Osteoblast (primary cell): Measurements from ENCODE around the gene SIPA1L3. TPM values are rescaled to one million over a fixed set of nuclear protein-coding genes. Genes with fewer than 3 reads are reported as not detected.

Source experiments
- DNase-seq: peaks from one replicate; pipeline ENCODE4 v3.0.0; 2011; ENCODE audit warnings: low spot score, mixed read lengths; ENCODE audit not compliant: insufficient read length; ENCODE audit errors: missing footprints
- H2AFZ ChIP-seq: 2 replicates; pipeline ENCODE4 v1.6.0; 2011; ENCODE audit warnings: mild to moderate bottlenecking, low read length
- H3K27ac ChIP-seq: 2 replicates; pipeline ENCODE4 v1.5.1; 2011; ENCODE audit warnings: mild to moderate bottlenecking, low read depth, low read length, moderate library complexity
- H3K27me3 ChIP-seq: 2 replicates; pipeline ENCODE4 v1.6.0; 2012; ENCODE audit warnings: mild to moderate bottlenecking, control low read depth, inconsistent platforms, low read length, moderate library complexity; ENCODE audit not compliant: insufficient read depth
- H3K36me3 ChIP-seq: 2 replicates; pipeline ENCODE4 v1.5.1; 2011; ENCODE audit warnings: mild to moderate bottlenecking, low read length, control low read depth, moderate library complexity; ENCODE audit not compliant: insufficient read depth
- H3K4me1 ChIP-seq: 2 replicates; pipeline ENCODE4 v1.5.1; 2011; ENCODE audit warnings: mild to moderate bottlenecking, low read length, control low read depth, moderate library complexity; ENCODE audit not compliant: insufficient read depth
- H3K4me2 ChIP-seq: 2 replicates; pipeline ENCODE4 v1.6.0; 2011; ENCODE audit warnings: mild to moderate bottlenecking, low read length; ENCODE audit not compliant: insufficient read depth
- H3K4me3 ChIP-seq: fragments of 200-600 bp; sonication (generic); 3 replicates; pipeline ENCODE4 v1.5.1; 2012; ENCODE audit warnings: mild to moderate bottlenecking, low read length, inconsistent platforms; ENCODE audit not compliant: insufficient read depth
- H3K79me2 ChIP-seq: 2 replicates; pipeline ENCODE4 v1.6.0; 2012; ENCODE audit warnings: mild to moderate bottlenecking, low read length, control low read depth, inconsistent platforms; ENCODE audit not compliant: insufficient read depth
- H3K9me3 ChIP-seq: 2 replicates; pipeline ENCODE4 v1.5.1; 2011; ENCODE audit warnings: low read depth, low read length, control low read depth
- H4K20me1 ChIP-seq: 2 replicates; pipeline ENCODE4 v1.6.0; 2012; ENCODE audit warnings: mild to moderate bottlenecking, low read length, control low read depth; ENCODE audit not compliant: insufficient read depth
- total RNA-seq: library from RNA; depleted of rRNA; stranded (reverse); fragments of >200 nt; gene quantifications from 2 replicates; pipeline ENCODE4 v1.2.3, GENCODE V29; 2012
- TF ChIP-seq, protein P1 (sequence below): IDR thresholded peaks from 2 replicates; pipeline ENCODE4 v1.5.1; 2011; ENCODE audit warnings: mild to moderate bottlenecking, low read depth, low read length, moderate library complexity; ENCODE audit errors: extremely low read depth

The SIPA1L3 gene
- total RNA-seq, 1 donor, result 17.4 TPM

DNA sequence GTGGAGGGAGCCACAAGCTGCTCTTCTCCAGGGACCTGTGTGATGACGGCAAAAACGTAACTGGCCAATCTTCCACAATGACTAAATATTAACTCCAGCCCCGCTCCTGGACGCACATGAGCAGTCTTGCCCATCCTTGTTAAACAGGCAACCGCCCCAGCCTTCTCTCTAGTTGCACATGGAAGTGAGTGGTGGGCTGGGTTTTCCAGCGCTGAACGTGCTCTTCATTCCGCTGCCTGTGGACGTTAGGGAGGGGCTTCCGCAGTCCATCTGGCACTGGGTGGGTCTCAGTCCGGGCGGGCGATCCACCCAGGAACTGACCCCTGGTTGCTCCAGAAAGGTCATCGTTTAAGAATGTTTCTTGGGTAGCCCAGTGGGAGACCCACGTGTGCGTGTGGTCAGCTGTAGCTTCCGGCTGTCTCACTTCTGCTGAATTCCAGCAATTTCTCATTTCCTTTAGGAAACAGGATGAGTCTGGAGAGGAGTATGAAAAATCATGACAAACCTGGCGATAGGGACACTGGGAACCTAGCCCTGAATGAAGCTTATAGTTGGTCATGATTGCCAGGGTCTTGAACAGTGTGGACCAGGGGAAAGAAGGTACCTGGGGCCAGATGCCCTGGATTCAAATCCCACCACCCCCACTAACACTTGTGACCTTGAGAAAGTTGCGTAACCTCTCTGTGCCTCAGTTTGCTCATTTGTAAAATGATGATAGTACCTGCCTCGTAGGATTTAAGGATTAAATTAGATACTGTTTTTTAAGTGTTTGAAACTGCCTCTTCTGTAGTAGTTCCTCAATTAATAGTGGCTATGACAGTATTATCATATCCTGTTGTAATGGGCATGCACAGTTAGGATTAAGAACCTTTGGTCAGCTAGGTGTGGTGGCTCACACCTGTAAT is 92.6 kb downstream of the SIPA1L3 start:
- H3K4me1 ChIP-seq, result peaks cover 48% of the 10 kb centered on the region
- no peaks in the 10 kb centered on the region for H3K9me3 ChIP-seq
- peaks cover 4% of the 10 kb centered on the region for H3K36me3 ChIP-seq
- TF ChIP-seq, protein P1, sequence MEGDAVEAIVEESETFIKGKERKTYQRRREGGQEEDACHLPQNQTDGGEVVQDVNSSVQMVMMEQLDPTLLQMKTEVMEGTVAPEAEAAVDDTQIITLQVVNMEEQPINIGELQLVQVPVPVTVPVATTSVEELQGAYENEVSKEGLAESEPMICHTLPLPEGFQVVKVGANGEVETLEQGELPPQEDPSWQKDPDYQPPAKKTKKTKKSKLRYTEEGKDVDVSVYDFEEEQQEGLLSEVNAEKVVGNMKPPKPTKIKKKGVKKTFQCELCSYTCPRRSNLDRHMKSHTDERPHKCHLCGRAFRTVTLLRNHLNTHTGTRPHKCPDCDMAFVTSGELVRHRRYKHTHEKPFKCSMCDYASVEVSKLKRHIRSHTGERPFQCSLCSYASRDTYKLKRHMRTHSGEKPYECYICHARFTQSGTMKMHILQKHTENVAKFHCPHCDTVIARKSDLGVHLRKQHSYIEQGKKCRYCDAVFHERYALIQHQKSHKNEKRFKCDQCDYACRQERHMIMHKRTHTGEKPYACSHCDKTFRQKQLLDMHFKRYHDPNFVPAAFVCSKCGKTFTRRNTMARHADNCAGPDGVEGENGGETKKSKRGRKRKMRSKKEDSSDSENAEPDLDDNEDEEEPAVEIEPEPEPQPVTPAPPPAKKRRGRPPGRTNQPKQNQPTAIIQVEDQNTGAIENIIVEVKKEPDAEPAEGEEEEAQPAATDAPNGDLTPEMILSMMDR, result no peak
- peaks cover 43% of the 10 kb centered on the region for H3K79me2 ChIP-seq
- H3K4me2 ChIP-seq, result peak overlapping the region; percentile 69
- H3K27ac ChIP-seq, result peak overlapping the region; percentile 100
- H3K4me3 ChIP-seq, result peak overlapping the region; percentile 18
- no peaks in the 10 kb centered on the region for H3K27me3 ChIP-seq
- DNase-seq, result peak; percentile 90
- H2AFZ ChIP-seq, result no peak overlapping the region
- H4K20me1 ChIP-seq, result no peaks in the 10 kb centered on the region

DNA sequence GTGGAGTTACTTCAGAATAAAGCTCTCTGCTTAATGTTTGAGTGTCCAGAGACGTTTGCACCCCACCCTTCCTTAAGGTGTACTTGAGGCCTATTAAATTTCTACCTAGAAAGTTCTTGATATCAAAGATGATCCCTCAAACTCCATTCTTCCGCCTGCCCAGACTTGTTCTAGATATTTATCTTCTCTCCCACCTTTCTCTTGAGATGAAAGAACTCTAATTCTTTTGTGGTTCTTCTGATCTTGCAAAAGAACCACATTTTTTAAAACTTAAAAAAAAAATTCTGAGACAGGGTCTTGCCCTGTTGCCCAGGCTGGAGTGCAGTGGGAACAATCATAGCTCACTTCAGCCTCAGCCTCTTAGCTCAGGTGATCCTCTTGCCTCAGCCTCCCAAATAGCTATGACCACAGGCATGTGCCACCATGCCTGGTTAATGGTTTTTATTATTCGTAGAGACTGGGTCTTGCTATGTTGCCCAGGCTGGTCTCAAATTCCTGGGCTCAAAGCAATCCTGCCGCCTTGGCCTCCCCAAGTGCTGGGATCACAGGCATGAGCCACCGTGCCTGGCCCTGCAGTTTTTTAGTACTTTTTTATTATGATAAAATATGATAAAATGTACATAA is 94.3 kb downstream of the SIPA1L3 start:
- Histone ChIP-seq H2AFZ (no peak overlapping the region), H3K79me2 (peaks cover 34% of the 10 kb centered on the region), H3K4me1 (peaks cover 62% of the 10 kb centered on the region), H3K9me3 (no peaks in the 10 kb centered on the region), H3K4me2 (no peak overlapping the region), H4K20me1 (no peaks in the 10 kb centered on the region), H3K27me3 (no peaks in the 10 kb centered on the region), H3K4me3 (no peak overlapping the region), H3K27ac (peak overlapping the region; percentile 77), H3K36me3 (no peaks in the 10 kb centered on the region)
- no peak for DNase-seq
- TF ChIP-seq, protein P1, result no peak

DNA sequence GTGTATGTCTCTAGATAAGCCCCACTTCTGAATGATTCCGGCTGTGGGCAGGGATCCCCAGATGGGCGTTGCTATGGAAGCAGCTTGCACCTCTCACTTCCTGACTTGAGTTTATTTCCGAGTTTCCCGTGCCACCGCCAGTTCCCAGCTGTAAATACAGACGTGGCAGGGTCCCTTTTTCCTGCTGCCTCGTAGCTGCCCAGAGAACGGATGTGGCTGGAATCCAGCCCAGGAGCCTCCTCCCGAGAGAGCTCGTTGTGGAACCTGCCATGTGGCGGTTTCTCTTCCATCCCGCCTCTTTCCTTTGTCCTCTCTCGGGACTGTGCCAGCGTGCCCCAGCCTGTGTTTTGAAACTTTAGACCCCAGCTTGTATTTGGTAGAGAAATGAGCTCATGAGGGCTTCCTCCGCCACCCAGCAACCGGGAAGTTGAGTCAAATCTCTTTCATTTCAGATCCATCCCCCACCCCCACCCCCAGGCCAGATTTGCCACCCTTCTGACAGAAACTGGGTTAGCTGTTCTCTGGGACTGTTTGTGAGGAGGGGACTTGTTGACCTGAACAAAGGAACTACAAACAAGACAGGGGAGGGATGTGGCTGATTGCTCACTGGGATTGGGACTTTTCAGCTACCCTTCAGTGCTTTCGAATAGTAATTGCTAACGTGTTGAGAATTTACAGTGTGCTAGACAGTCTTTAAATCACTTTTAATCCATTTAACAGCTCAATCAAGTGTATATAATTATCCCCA is 96.6 kb downstream of the SIPA1L3 start:
- no peaks in the 10 kb centered on the region for H4K20me1 ChIP-seq
- peaks cover 52% of the 10 kb centered on the region for H3K4me1 ChIP-seq
- peak overlapping the region; percentile 84 for H3K4me2 ChIP-seq
- no peak overlapping the region for H2AFZ ChIP-seq
- no peaks in the 10 kb centered on the region for H3K27me3 ChIP-seq
- TF ChIP-seq, protein P1, result no peak
- peak overlapping the region; percentile 59 for H3K4me3 ChIP-seq
- no peaks in the 10 kb centered on the region for H3K36me3 ChIP-seq
- DNase-seq, result no peak
- H3K27ac ChIP-seq, result peak overlapping the region; percentile 99
- peaks cover 42% of the 10 kb centered on the region for H3K79me2 ChIP-seq
- no peaks in the 10 kb centered on the region for H3K9me3 ChIP-seq
